NCI-H69 (cell line): ENCODE measurements around the gene SERPINA12.
A peak's percentile ranks its signal among the peaks of the same experiment; 100 is the strongest.
"Not testable (repeated sequence)": the region's sequence is repeated elsewhere in the genome, so short reads cannot be mapped to it uniquely, and the experiment has no call there.

ENCODE experiments used
- DNase-seq: peaks from one replicate; lab custom pipeline; 2025; lab: John Stamatoyannopoulos, UW

SERPINA12 gene

GRCh38 chr14:94538070-94538740 lies 28.9 kb upstream of the SERPINA12 start:
- DNase-seq, result no peak

- DNase-seq, result peak; percentile 7
Observed at GRCh38 chr14:94536836-94537235, 27.6 kb upstream of the SERPINA12 start.

- no peak for DNase-seq
Observed at GRCh38 chr14:94535506-94535905, 26.2 kb upstream of the SERPINA12 start.

- no peak for DNase-seq
Observed at GRCh38 chr14:94532447-94532846, 23.2 kb upstream of the SERPINA12 start.

- DNase-seq, result no peak
Observed at GRCh38 chr14:94531187-94531586, 21.9 kb upstream of the SERPINA12 start.

GRCh38 chr14:94524093-94524492 lies 14.8 kb upstream of the SERPINA12 start:
- DNase-seq, result no peak

GRCh38 chr14:94523265-94523664 lies 14.0 kb upstream of the SERPINA12 start:
- DNase-seq, result no peak

GRCh38 chr14:94522115-94522724 lies 13.0 kb upstream of the SERPINA12 start:
- no peak for DNase-seq

GRCh38 chr14:94521375-94522114 lies 12.3 kb upstream of the SERPINA12 start:
- no peak for DNase-seq

- DNase-seq, result no peak
Observed at GRCh38 chr14:94517641-94518257, 8.5 kb upstream of the SERPINA12 start.

GRCh38 chr14:94517248-94517640 lies 8.0 kb upstream of the SERPINA12 start:
- no peak for DNase-seq

- DNase-seq, result no peak
Observed at GRCh38 chr14:94515856-94516255, 6.6 kb upstream of the SERPINA12 start.

- no peak for DNase-seq
Observed at GRCh38 chr14:94515426-94515825, 6.2 kb upstream of the SERPINA12 start.

GRCh38 chr14:94514351-94514750 lies 5.1 kb upstream of the SERPINA12 start:
- DNase-seq, result no peak

- not testable (repeated sequence) for DNase-seq
Observed at GRCh38 chr14:94510481-94510880, 1.2 kb upstream of the SERPINA12 start.

- no peak for DNase-seq
Observed at GRCh38 chr14:94505641-94506040, 3.6 kb downstream of the SERPINA12 start.

- DNase-seq, result no peak
Observed at GRCh38 chr14:94505206-94505605, 4.1 kb downstream of the SERPINA12 start.

- DNase-seq, result no peak
Observed at GRCh38 chr14:94501588-94502516, 7.4 kb downstream of the SERPINA12 start.

- no peak for DNase-seq
Observed at GRCh38 chr14:94500264-94500663, 9.0 kb downstream of the SERPINA12 start.

- DNase-seq, result no peak
Observed at GRCh38 chr14:94499673-94500072, 9.6 kb downstream of the SERPINA12 start.

GRCh38 chr14:94498215-94498614 lies 11.1 kb downstream of the SERPINA12 start:
- no peak for DNase-seq

GRCh38 chr14:94494085-94494484 lies 15.2 kb downstream of the SERPINA12 start:
- no peak for DNase-seq
